Measurements from ENCODE around the gene NR5A1.

Gene NR5A1

GRCh38 chr9:124439686-124440243 lies 67.4 kb downstream of the NR5A1 start:
- Histone ChIP-seq H3K4me1 (ENCODE audit: insufficient read depth, insufficient read length) (peaks cover 3% of the 10 kb centered on the region), H3K36me3 (ENCODE audit: insufficient read depth, insufficient read length, low read length) (no peaks in the 10 kb centered on the region), H3K4me3 (ENCODE audit: insufficient read length, low read depth) (no peak overlapping the region), H3K9me3 (ENCODE audit: insufficient read depth, low read length) (no peaks in the 10 kb centered on the region), H3K9ac (ENCODE audit: insufficient read length, low read depth) (no peak overlapping the region), H3K27me3 (ENCODE audit: insufficient read depth, insufficient read length) (no peaks in the 10 kb centered on the region)
- DNase-seq (ENCODE audit: low read depth, low spot score), result no peak
- TF ChIP-seq ZNF274 (IDR thresholded peaks at IDR 0.05; ENCODE audit: low read depth, low read length), result no peak
- no peak for TF ChIP-seq SUZ12 (IDR thresholded peaks at IDR 0.05; ENCODE audit: extremely low read depth, insufficient read depth, insufficient read length)
- no peak for TF ChIP-seq YY1 (IDR thresholded peaks at IDR 0.05; ENCODE audit: insufficient read depth, insufficient read length)

GRCh38 chr9:124439086-124439485 lies 68.1 kb downstream of the NR5A1 start:
- Histone ChIP-seq H3K4me1 (ENCODE audit: insufficient read depth, insufficient read length) (peaks cover 3% of the 10 kb centered on the region), H3K9me3 (ENCODE audit: insufficient read depth, low read length) (no peaks in the 10 kb centered on the region), H3K4me3 (ENCODE audit: insufficient read length, low read depth) (no peak overlapping the region), H3K27me3 (ENCODE audit: insufficient read depth, insufficient read length) (no peaks in the 10 kb centered on the region), H3K9ac (ENCODE audit: insufficient read length, low read depth) (no peak overlapping the region), H3K36me3 (ENCODE audit: insufficient read depth, insufficient read length, low read length) (no peaks in the 10 kb centered on the region)
- TF ChIP-seq YY1 (IDR thresholded peaks at IDR 0.05; ENCODE audit: insufficient read depth, insufficient read length), result no peak
- no peak for TF ChIP-seq SUZ12 (IDR thresholded peaks at IDR 0.05; ENCODE audit: extremely low read depth, insufficient read depth, insufficient read length)
- TF ChIP-seq ZNF274 (IDR thresholded peaks at IDR 0.05; ENCODE audit: low read depth, low read length), result no peak
- DNase-seq (ENCODE audit: low read depth, low spot score), result no peak

- TF ChIP-seq SUZ12 (IDR thresholded peaks at IDR 0.05; ENCODE audit: extremely low read depth, insufficient read depth, insufficient read length), result no peak
- TF ChIP-seq ZNF274 (IDR thresholded peaks at IDR 0.05; ENCODE audit: low read depth, low read length), result no peak
- TF ChIP-seq YY1 (IDR thresholded peaks at IDR 0.05; ENCODE audit: insufficient read depth, insufficient read length), result no peak
- H3K9ac ChIP-seq (ENCODE audit: insufficient read length, low read depth), result no peak overlapping the region
- DNase-seq (ENCODE audit: low read depth, low spot score), result no peak
- no peaks in the 10 kb centered on the region for H3K36me3 ChIP-seq (ENCODE audit: insufficient read depth, insufficient read length, low read length)
- no peaks in the 10 kb centered on the region for H3K27me3 ChIP-seq (ENCODE audit: insufficient read depth, insufficient read length)
- H3K4me1 ChIP-seq (ENCODE audit: insufficient read depth, insufficient read length), result peaks cover 3% of the 10 kb centered on the region
- no peak overlapping the region for H3K4me3 ChIP-seq (ENCODE audit: insufficient read length, low read depth)
- H3K9me3 ChIP-seq (ENCODE audit: insufficient read depth, low read length), result no peaks in the 10 kb centered on the region
These were observed 69.1 kb downstream of the NR5A1 start for GRCh38 chr9:124438091-124438490.

- no peak for DNase-seq (ENCODE audit: low read depth, low spot score)
- Histone ChIP-seq H3K4me1 (ENCODE audit: insufficient read depth, insufficient read length) (peaks cover 3% of the 10 kb centered on the region), H3K27me3 (ENCODE audit: insufficient read depth, insufficient read length) (no peaks in the 10 kb centered on the region), H3K9me3 (ENCODE audit: insufficient read depth, low read length) (no peaks in the 10 kb centered on the region), H3K4me3 (ENCODE audit: insufficient read length, low read depth) (no peak overlapping the region), H3K36me3 (ENCODE audit: insufficient read depth, insufficient read length, low read length) (no peaks in the 10 kb centered on the region), H3K9ac (ENCODE audit: insufficient read length, low read depth) (no peak overlapping the region)
- TF ChIP-seq ZNF274 (IDR thresholded peaks at IDR 0.05; ENCODE audit: low read depth, low read length) (no peak), SUZ12 (IDR thresholded peaks at IDR 0.05; ENCODE audit: extremely low read depth, insufficient read depth, insufficient read length) (no peak), YY1 (IDR thresholded peaks at IDR 0.05; ENCODE audit: insufficient read depth, insufficient read length) (no peak)
These were observed 70.1 kb downstream of the NR5A1 start for GRCh38 chr9:124437086-124437485.

- Histone ChIP-seq H3K36me3 (ENCODE audit: insufficient read depth, insufficient read length, low read length) (no peaks in the 10 kb centered on the region), H3K4me3 (ENCODE audit: insufficient read length, low read depth) (no peak overlapping the region), H3K9ac (ENCODE audit: insufficient read length, low read depth) (no peak overlapping the region), H3K9me3 (ENCODE audit: insufficient read depth, low read length) (no peaks in the 10 kb centered on the region), H3K4me1 (ENCODE audit: insufficient read depth, insufficient read length) (peaks cover 2% of the 10 kb centered on the region), H3K27me3 (ENCODE audit: insufficient read depth, insufficient read length) (no peaks in the 10 kb centered on the region)
- no peak for DNase-seq (ENCODE audit: low read depth, low spot score)
- TF ChIP-seq YY1 (IDR thresholded peaks at IDR 0.05; ENCODE audit: insufficient read depth, insufficient read length) (no peak), SUZ12 (IDR thresholded peaks at IDR 0.05; ENCODE audit: extremely low read depth, insufficient read depth, insufficient read length) (no peak), ZNF274 (IDR thresholded peaks at IDR 0.05; ENCODE audit: low read depth, low read length) (no peak)
These were observed 70.9 kb downstream of the NR5A1 start for GRCh38 chr9:124436320-124436719.

Data from NT2/D1 (cell line).